Esophagus squamous epithelium (tissue), 5 donors: ENCODE data around the gene GIGYF2. TPM values are rescaled to one million over a fixed set of nuclear protein-coding genes. Genes with fewer than 3 reads are reported as not detected.

Experiments
- DNase-seq: peaks from one replicate; lab custom pipeline; 2025; lab: John Stamatoyannopoulos, UW
- H3K27ac ChIP-seq, 4 donors: fragments of 200-600 bp; sonication (generic); one replicate each; pipeline ENCODE4 v1.5.1; 2016 to 2019; ENCODE audit warnings: mild to moderate bottlenecking in 1 of 4
- H3K27me3 ChIP-seq, 4 donors: fragments of 200-600 bp; sonication (generic); 1 replicate in 3 of 4; 2 replicates in 1 of 4; pipeline versions ENCODE4 v1.5.1 to v1.6.0; 2017 to 2021; ENCODE audit warnings: antibody characterized with exemption in 1 of 4
- H3K36me3 ChIP-seq, 3 donors: fragments of 200-600 bp; sonication (generic); one replicate each; pipeline ENCODE4 v1.5.1; 2016 to 2019
- H3K4me1 ChIP-seq, 3 donors: fragments of 200-600 bp; sonication (generic); one replicate each; pipeline ENCODE4 v1.5.1; 2017 to 2019
- H3K4me3 ChIP-seq, 4 donors: fragments of 200-600 bp; sonication (generic); 1 replicate in 3 of 4; 2 replicates in 1 of 4; pipeline ENCODE4 v1.5.1; 2016 to 2019; ENCODE audit warnings: mild to moderate bottlenecking in 2 of 4, moderate library complexity in 1 of 4
- H3K9me3 ChIP-seq, 3 donors: fragments of 200-600 bp; sonication (generic); one replicate each; pipeline ENCODE4 v1.5.1; 2016 to 2019
- CTCF ChIP-seq, 6 experiments: fragments of 450-650 bp in 4 of 6; fragments of 200-600 bp in 2 of 6; sonication (generic) in 2 of 6; IDR thresholded peaks; one replicate each; pipeline ENCODE4 v1.5.1; 2016 to 2019; ENCODE audit warnings: antibody characterized with exemption in 6 of 6, mild to moderate bottlenecking in 4 of 6, moderate library complexity in 4 of 6
- POLR2A ChIP-seq, 4 donors: fragments of 450-650 bp; IDR thresholded peaks; one replicate each; pipeline ENCODE4 v1.6.1; 2017; ENCODE audit warnings: antibody characterized with exemption in 4 of 4, mild to moderate bottlenecking in 4 of 4, moderate library complexity in 3 of 4
- WGBS, 2 donors: methylation state at CpG; one replicate each; pipeline ENCODE4 v1.1.5; 2018; 5-methylcytosine and 5-hydroxymethylcytosine counted together
- intact Hi-C: fragments of 100-400 bp; cut with DNase I; formaldehyde crosslinking; loops from one replicate; pipeline ENCODE4 v1.15.0; 2022
- total RNA-seq, 4 donors: library from RNA; depleted of rRNA; stranded (reverse); fragments of >200 nt; gene quantifications; one replicate each; pipeline ENCODE4 v1.1.0, GENCODE V29; 2016
- donor health status: DM: yes; HTN: yes; CAD: no.

The GIGYF2 gene
- 10 to 100 TPM; 48.7 to 79.0 (median 62.0) TPM for total RNA-seq

- Histone ChIP-seq H3K36me3 (peaks cover 0 to 9% (median 0%) of the 10 kb centered on the region in 3 donors), H3K27ac (peak within 1 kb of the TSS; percentile 95 to 98 (median 95)), H3K27me3 (no peaks in the 10 kb centered on the region), H3K4me3 (peak within 1 kb of the TSS; percentile 89 to 98 (median 98)), H3K4me1 (peaks cover 13 to 51% (median 26%) of the 10 kb centered on the region in 3 donors), H3K9me3 (no peaks in the 10 kb centered on the region)
- peak; percentile 75 for DNase-seq
- peak in 1 of 4 donors; percentile 52 for TF ChIP-seq POLR2A (IDR thresholded peaks at IDR 0.05)
- no peak for TF ChIP-seq CTCF (IDR thresholded peaks at IDR 0.05)
- intact Hi-C loops = no loop called here
- 0% methylated on average over 3 of the region's 71 CpGs; no CpG with 5 or more reads in 1 of the 2 donors for WGBS, 2 donors
Observed at GRCh38 chr2:232697059-232697806, at the start of gene GIGYF2. GIGYF2 (plus strand) TSS chr2:232697331; CDS start chr2:232735198, 37,867 bp downstream.

- no peaks in the 10 kb centered on the region for H3K9me3 ChIP-seq
- no peaks in the 10 kb centered on the region for H3K36me3 ChIP-seq
- TF ChIP-seq CTCF (IDR thresholded peaks at IDR 0.05) (no peak), POLR2A (IDR thresholded peaks at IDR 0.05) (no peak)
- DNase-seq = no peak
- intact Hi-C loops = no loop called here
- WGBS, 2 donors = 80% methylated on average over 1 of the region's 11 CpGs; no CpG with 5 or more reads in 1 of the 2 donors
- H3K4me3 ChIP-seq = no peak overlapping the region
- no peaks in the 10 kb centered on the region for H3K4me1 ChIP-seq
- H3K27me3 ChIP-seq = no peaks in the 10 kb centered on the region
- no peak overlapping the region for H3K27ac ChIP-seq
Observed at GRCh38 chr2:232649033-232649432, 48.1 kb upstream of the GIGYF2 start.

GRCh38 chr2:232652505-232652851, 44.7 kb upstream of the GIGYF2 start:
- TF ChIP-seq POLR2A (IDR thresholded peaks at IDR 0.05) (no peak), CTCF (IDR thresholded peaks at IDR 0.05) (no peak)
- Histone ChIP-seq H3K27ac (no peak overlapping the region), H3K9me3 (no peaks in the 10 kb centered on the region), H3K27me3 (no peaks in the 10 kb centered on the region), H3K36me3 (no peaks in the 10 kb centered on the region), H3K4me3 (no peak overlapping the region), H3K4me1 (no peaks in the 10 kb centered on the region)
- 43 to 45% methylated on average over 3 to 4 of the region's 4 CpGs for WGBS, 2 donors
- DNase-seq = no peak
- intact Hi-C loops = no loop called here

- Histone ChIP-seq H3K27ac (no peak overlapping the region), H3K36me3 (no peaks in the 10 kb centered on the region), H3K27me3 (no peaks in the 10 kb centered on the region), H3K9me3 (no peaks in the 10 kb centered on the region), H3K4me3 (no peak overlapping the region), H3K4me1 (no peaks in the 10 kb centered on the region)
- no peak for TF ChIP-seq CTCF (IDR thresholded peaks at IDR 0.05)
- no peak for TF ChIP-seq POLR2A (IDR thresholded peaks at IDR 0.05)
- intact Hi-C loops = no loop called here
- WGBS, 2 donors = 68 to 72% methylated on average over 5 to 7 of the region's 7 CpGs
- DNase-seq = no peak
Observed at GRCh38 chr2:232653441-232653840, 43.7 kb upstream of the GIGYF2 start.

- intact Hi-C loops = no loop called here
- 39 to 65% methylated on average over 3 to 6 of the region's 6 CpGs for WGBS, 2 donors
Observed at GRCh38 chr2:232655392-232655791, 41.7 kb upstream of the GIGYF2 start.

More at GRCh38 chr2:232655392-232655791, 41.7 kb upstream of the GIGYF2 start:
- Histone ChIP-seq H3K4me1 (no peaks in the 10 kb centered on the region), H3K4me3 (no peak overlapping the region), H3K9me3 (no peaks in the 10 kb centered on the region), H3K27ac (no peak overlapping the region), H3K36me3 (no peaks in the 10 kb centered on the region), H3K27me3 (no peaks in the 10 kb centered on the region)
- TF ChIP-seq CTCF (IDR thresholded peaks at IDR 0.05) (no peak), POLR2A (IDR thresholded peaks at IDR 0.05) (no peak)
- no peak for DNase-seq
